Heart left ventricle (tissue), 16 donors: ENCODE results near the gene PSMG3. TPM values are rescaled to one million over a fixed set of nuclear protein-coding genes. Genes with fewer than 3 reads are reported as not detected.

ENCODE experiments used
- ATAC-seq, 4 donors: fragments of 200-7000 bp; cut with Tn5 transposase; one replicate each; pipeline ENCODE4 v1.9.1; 2020 to 2022; ENCODE audit warnings: moderate library complexity in 4 of 4, mild to moderate bottlenecking in 3 of 4, moderate number of reproducible peaks in 1 of 4
- DNase-seq, 5 donors: peaks; one replicate each; pipeline ENCODE4 v3.0.0-alpha.2; 2020
- H3K27ac ChIP-seq, 12 donors: fragments of 200-600 bp; sonication (generic) in 4 of 12; one replicate each; pipeline versions ENCODE4 v1.5.0 to v1.8.0; 2016 to 2022; ENCODE audit warnings: mild to moderate bottlenecking in 2 of 12
- H3K27me3 ChIP-seq, 9 donors: fragments of 200-600 bp; sonication (generic) in 2 of 9; one replicate each; pipeline versions ENCODE4 v1.5.1 to v1.8.0; 2016 to 2022; ENCODE audit warnings: mild to moderate bottlenecking in 3 of 9
- H3K36me3 ChIP-seq, 9 donors: fragments of 200-600 bp; sonication (generic) in 2 of 9; one replicate each; pipeline versions ENCODE4 v1.5.0 to v1.8.0; 2018 to 2022; ENCODE audit warnings: mild to moderate bottlenecking in 2 of 9
- H3K4me1 ChIP-seq, 12 donors: fragments of 200-600 bp; sonication (generic) in 4 of 12; one replicate each; pipeline versions ENCODE4 v1.5.0 to v1.8.0; 2016 to 2022; ENCODE audit warnings: mild to moderate bottlenecking in 3 of 12
- H3K4me3 ChIP-seq, 12 donors: fragments of 200-600 bp; sonication (generic) in 4 of 12; one replicate each; pipeline versions ENCODE4 v1.5.0 to v1.8.0; 2017 to 2022; ENCODE audit warnings: mild to moderate bottlenecking in 9 of 12, moderate library complexity in 4 of 12
- H3K9me3 ChIP-seq, 12 donors: fragments of 200-600 bp; sonication (generic) in 4 of 12; one replicate each; pipeline versions ENCODE4 v1.5.0 to v1.8.0; 2016 to 2022; ENCODE audit warnings: mild to moderate bottlenecking in 1 of 12
- POLR2A ChIP-seq, 2 donors: fragments of 450-650 bp; IDR thresholded peaks; one replicate each; pipeline ENCODE4 v1.6.1; 2017; ENCODE audit warnings: antibody characterized with exemption in 2 of 2, mild to moderate bottlenecking in 2 of 2, moderate library complexity in 2 of 2
- WGBS, 4 donors: extraction: QIAGEN DNeasy Blood & Tissue Kit in 2 of 4; methylation state at CpG; one replicate each; pipeline versions ENCODE4 v1.1.5 to v1.1.7; 2013 to 2018; 5-methylcytosine and 5-hydroxymethylcytosine counted together
- intact Hi-C, 10 donors: fragments of 100-400 bp; cut with DNase I; formaldehyde crosslinking; loops; one replicate each; pipeline versions ENCODE4 v1.11.1 to v1.14.2; 2022
- polyA plus RNA-seq, 2 donors: library from polyadenylated mRNA; stranded (reverse); fragments of 200-250 nt; gene quantifications; one replicate each; pipeline ENCODE4 v1.2.3, GENCODE V29; 2013
- total RNA-seq, 9 donors: library from RNA; depleted of rRNA in 2 of 9; stranded (reverse); fragments of >200 nt in 2 of 9; fragmentation: NEBNext Ultra II Directional in 3 of 9; extraction: Animal tissue kit (Norgen Biotek cat#: 25700) in 3 of 9; gene quantifications; one replicate each; pipeline versions ENCODE4 v1.1.0 to v1.2.4, GENCODE V29; 2016 to 2023
- TF ChIP-seq, protein P1 (sequence below), 12 donors: fragments of 200-600 bp; sonication (generic) in 4 of 12; IDR thresholded peaks; one replicate each; pipeline versions ENCODE4 v1.5.0 to v1.8.0; 2018 to 2022; ENCODE audit warnings: antibody characterized with exemption in 12 of 12, mild to moderate bottlenecking in 5 of 12
- donor health status: ischemic (EF 13 %, LVEDD 7.1; RV severe dilation, severe dysfunction).
- donor health status: healthy with polysubstance abuse.
- donor health status: DM: no; HTN: yes; CAD: no.
- donor health status: DM: no; HTN: no; CAD: no.
- donor health status: ischemic (EF 25% LVEDD 6.9; RV normal size, moderate dysfunction).
- donor health status: ischemic (EF 25% LVEDD 5.7; RV mildly dilated, moderate dysfunction).
- donor health status: healthy.
- donor health status: DM: yes; HTN: yes; CAD: no.
- donor health status: ischemic (EF 35%, LVEDD 5.7; RV mildly dilated, moderate dysfunction).
- donor health status: nonischemic (EF 11% LVEDD 7.7; RV severe dilation, severe dysfunction).
- donor health status: DM: yes; HTN: yes; CAD: no.
- donor health status: PGD.
- donor health status: ischemic (EF 29% LVEDD 5.4; RV normal size, mild dysfunction).
- donor health status: nonischemic (EF 23%, LVEDD 6.1; RV moderate dilation, normal function).

Gene PSMG3
- total and polyA plus RNA-seq, 11 donors = 7.3 to 36.5 (median 13.8) TPM

DNA sequence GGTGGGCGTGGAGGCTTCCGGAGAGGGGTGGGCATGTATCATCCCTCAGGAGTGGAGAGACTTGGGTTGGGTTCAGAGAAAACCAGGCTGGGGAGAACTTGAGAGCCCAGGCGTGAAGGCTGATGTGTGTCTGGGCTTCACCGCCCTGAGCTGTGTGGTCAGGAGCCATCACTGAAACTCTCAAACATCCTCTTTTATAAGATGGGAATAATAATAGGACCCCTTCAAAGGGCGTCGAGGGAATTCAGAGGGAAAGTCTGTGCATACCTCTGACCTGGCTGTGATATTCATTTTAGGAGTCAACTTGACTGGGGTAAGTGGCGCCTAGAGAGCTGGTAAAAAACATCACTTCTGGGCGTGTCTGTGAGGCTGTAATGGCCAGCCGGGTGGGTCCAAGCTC lies 21.1 kb upstream of the PSMG3 start:
- WGBS, 4 donors = 62 to 74% (median 71%) methylated on average over 9 of the region's 9 CpGs

DNA sequence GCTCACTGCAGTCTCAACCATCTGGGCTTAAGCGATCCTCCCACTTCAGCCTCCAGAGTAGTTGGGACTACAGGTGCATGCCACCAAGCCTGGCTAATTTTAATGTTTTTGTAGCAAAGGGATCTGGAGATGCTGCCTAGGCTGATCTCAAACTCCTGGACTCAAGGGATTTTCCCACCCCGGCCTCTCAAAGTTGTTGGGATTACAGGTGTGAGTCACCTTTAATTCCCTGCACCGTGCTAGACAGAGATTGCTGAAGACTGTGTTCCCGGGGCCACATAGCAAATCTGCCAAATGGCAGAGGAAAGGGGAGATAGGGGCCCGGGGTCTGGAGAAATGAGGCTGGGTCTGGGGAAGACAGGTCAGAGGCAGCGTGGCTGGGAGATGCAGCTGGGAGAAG lies 20.6 kb upstream of the PSMG3 start:
- Histone ChIP-seq H3K4me1 (peaks cover 0 to 9% (median 0%) of the 10 kb centered on the region in 12 donors), H3K36me3 (no peaks in the 10 kb centered on the region), H3K27me3 (peaks cover 0 to 68% (median 31%) of the 10 kb centered on the region in 9 donors), H3K9me3 (peaks cover 0 to 11% (median 3%) of the 10 kb centered on the region in 12 donors), H3K4me3 (no peak overlapping the region), H3K27ac (no peak overlapping the region)
- ATAC-seq (no peak), DNase-seq (no peak)
- no peak for TF ChIP-seq POLR2A (IDR thresholded peaks at IDR 0.05)
- intact Hi-C loops = no loop called here
- WGBS, 4 donors = 61 to 74% (median 72%) methylated on average over 6 of the region's 6 CpGs

More for the DNA sequence above, 21.1 kb upstream of the PSMG3 start:
- DNase-seq = no peak
- no peaks in the 10 kb centered on the region for H3K36me3 ChIP-seq
- no peak overlapping the region for H3K27ac ChIP-seq
- intact Hi-C loops = no loop called here
- H3K4me3 ChIP-seq = no peak overlapping the region
- H3K4me1 ChIP-seq = peaks cover 0 to 9% (median 0%) of the 10 kb centered on the region in 12 donors
- peaks cover 0 to 73% (median 32%) of the 10 kb centered on the region in 9 donors for H3K27me3 ChIP-seq
- ATAC-seq = no peak
- TF ChIP-seq, protein P1, sequence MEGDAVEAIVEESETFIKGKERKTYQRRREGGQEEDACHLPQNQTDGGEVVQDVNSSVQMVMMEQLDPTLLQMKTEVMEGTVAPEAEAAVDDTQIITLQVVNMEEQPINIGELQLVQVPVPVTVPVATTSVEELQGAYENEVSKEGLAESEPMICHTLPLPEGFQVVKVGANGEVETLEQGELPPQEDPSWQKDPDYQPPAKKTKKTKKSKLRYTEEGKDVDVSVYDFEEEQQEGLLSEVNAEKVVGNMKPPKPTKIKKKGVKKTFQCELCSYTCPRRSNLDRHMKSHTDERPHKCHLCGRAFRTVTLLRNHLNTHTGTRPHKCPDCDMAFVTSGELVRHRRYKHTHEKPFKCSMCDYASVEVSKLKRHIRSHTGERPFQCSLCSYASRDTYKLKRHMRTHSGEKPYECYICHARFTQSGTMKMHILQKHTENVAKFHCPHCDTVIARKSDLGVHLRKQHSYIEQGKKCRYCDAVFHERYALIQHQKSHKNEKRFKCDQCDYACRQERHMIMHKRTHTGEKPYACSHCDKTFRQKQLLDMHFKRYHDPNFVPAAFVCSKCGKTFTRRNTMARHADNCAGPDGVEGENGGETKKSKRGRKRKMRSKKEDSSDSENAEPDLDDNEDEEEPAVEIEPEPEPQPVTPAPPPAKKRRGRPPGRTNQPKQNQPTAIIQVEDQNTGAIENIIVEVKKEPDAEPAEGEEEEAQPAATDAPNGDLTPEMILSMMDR (IDR thresholded peaks at IDR 0.05) = no peak
- TF ChIP-seq POLR2A (IDR thresholded peaks at IDR 0.05) = no peak
- peaks cover 0 to 11% (median 3%) of the 10 kb centered on the region in 12 donors for H3K9me3 ChIP-seq

DNA sequence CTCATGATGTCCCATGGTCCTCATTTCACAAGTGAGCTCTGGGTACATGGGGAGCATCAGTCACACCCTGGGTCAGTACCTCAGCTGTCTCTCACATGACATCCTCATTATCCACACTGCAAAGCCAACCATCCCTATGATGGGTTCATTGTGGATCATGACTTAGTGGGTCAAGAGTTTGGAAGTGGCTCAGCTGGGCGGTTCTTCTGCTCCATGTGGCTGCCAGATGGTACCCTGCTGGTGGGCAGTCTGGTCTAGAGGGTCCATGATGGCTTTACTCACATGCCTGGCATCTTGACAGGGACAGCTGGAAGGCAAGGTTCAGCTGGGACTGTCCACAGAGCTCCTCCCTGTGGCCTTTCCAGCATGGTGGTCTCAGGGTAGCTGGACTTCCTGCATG lies 19.1 kb upstream of the PSMG3 start:
- Histone ChIP-seq H3K36me3 (no peaks in the 10 kb centered on the region), H3K27me3 (peaks cover 0 to 66% (median 31%) of the 10 kb centered on the region in 9 donors), H3K4me1 (peaks cover 0 to 9% (median 0%) of the 10 kb centered on the region in 12 donors), H3K9me3 (peaks cover 0 to 11% (median 3%) of the 10 kb centered on the region in 12 donors), H3K27ac (no peak overlapping the region), H3K4me3 (no peak overlapping the region)
- intact Hi-C loops = loop anchor here in 5 of 10 donors (10.0 kb wide), 5 partner anchors 166 to 756 kb away; no protein-coding TSS in a partner anchor
- no peak for DNase-seq
- ATAC-seq = no peak
- WGBS, 4 donors = 93 to 100% (median 99%) methylated on average over 1 of the region's 1 CpG
- TF ChIP-seq, protein P1 (IDR thresholded peaks at IDR 0.05) = no peak
- no peak for TF ChIP-seq POLR2A (IDR thresholded peaks at IDR 0.05)

DNA sequence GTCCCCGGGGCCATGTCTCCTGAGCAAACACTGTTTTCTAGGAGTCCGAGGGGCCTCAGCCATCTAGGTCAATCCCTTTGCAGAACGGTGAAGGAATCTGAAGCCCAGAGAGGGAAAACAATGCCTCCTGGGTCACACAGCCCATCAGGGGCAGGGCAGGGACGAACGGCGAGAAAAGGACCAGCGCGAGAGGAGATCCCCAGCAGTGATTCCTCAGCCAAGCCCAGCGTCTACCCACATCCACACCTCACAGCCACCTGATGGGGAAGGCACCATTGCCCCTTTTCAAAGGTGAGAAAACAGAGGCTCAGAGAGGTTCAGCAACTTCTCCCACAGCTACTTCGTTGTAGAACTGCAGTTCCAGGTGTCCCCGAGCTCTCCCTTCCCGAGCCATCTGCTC lies 17.9 kb upstream of the PSMG3 start:
- no peak for ATAC-seq
- intact Hi-C loops = loop anchor here in 5 of 10 donors (10.0 kb wide), 5 partner anchors 167 to 757 kb away; no protein-coding TSS in a partner anchor
- Histone ChIP-seq H3K4me3 (no peak overlapping the region), H3K4me1 (peaks cover 0 to 9% (median 0%) of the 10 kb centered on the region in 12 donors), H3K36me3 (no peaks in the 10 kb centered on the region), H3K9me3 (peaks cover 0 to 11% (median 3%) of the 10 kb centered on the region in 12 donors), H3K27me3 (peaks cover 0 to 56% (median 24%) of the 10 kb centered on the region in 9 donors), H3K27ac (no peak overlapping the region)
- TF ChIP-seq POLR2A (IDR thresholded peaks at IDR 0.05) = no peak
- TF ChIP-seq, protein P1 (IDR thresholded peaks at IDR 0.05) = no peak
- no peak for DNase-seq
- 82 to 87% (median 85%) methylated on average over 9 to 12 of the region's 12 CpGs for WGBS, 4 donors
